ENCODE data around the gene ZNF346. TPM values are rescaled to one million over a fixed set of nuclear protein-coding genes. Genes with fewer than 3 reads are reported as not detected.

ZNF346 gene
- total RNA-seq, 1 donor from 2014 or later = 13.9 TPM

GRCh38 chr5:177067503-177067902 lies 45.0 kb downstream of the ZNF346 start:
- Histone ChIP-seq H3K4me1 (no peaks in the 10 kb centered on the region), H3K27me3 (ENCODE audit: low read depth) (no peaks in the 10 kb centered on the region), H3K9me3 (no peaks in the 10 kb centered on the region), H3K4me3 (no peak overlapping the region), H3K36me3 (peaks cover 41% of the 10 kb centered on the region), H3K27ac (no peak overlapping the region)
- intact Hi-C loops (cut with DNase I) = no loop called here
- TF ChIP-seq CTCF (IDR thresholded peaks at IDR 0.05) = no peak
- DNase-seq (no peak), ATAC-seq (no peak)

GRCh38 chr5:177070536-177071191 lies 48.2 kb downstream of the ZNF346 start:
- ATAC-seq (no peak), DNase-seq (no peak)
- peaks cover 12% of the 10 kb centered on the region for H3K36me3 ChIP-seq
- TF ChIP-seq CTCF (IDR thresholded peaks at IDR 0.05) = no peak
- H3K4me3 ChIP-seq = no peak overlapping the region
- H3K9me3 ChIP-seq = no peaks in the 10 kb centered on the region
- intact Hi-C loops (cut with DNase I) = no loop called here
- no peaks in the 10 kb centered on the region for H3K4me1 ChIP-seq
- H3K27me3 ChIP-seq (ENCODE audit: low read depth) = no peaks in the 10 kb centered on the region
- H3K27ac ChIP-seq = no peak overlapping the region

GRCh38 chr5:177071666-177072385 lies 49.3 kb downstream of the ZNF346 start:
- Histone ChIP-seq H3K27ac (no peak overlapping the region), H3K4me1 (no peaks in the 10 kb centered on the region)

GRCh38 chr5:177077335-177077734 lies 54.8 kb downstream of the ZNF346 start:
- no peak for TF ChIP-seq CTCF (IDR thresholded peaks at IDR 0.05)
- no peaks in the 10 kb centered on the region for H3K27me3 ChIP-seq (ENCODE audit: low read depth)
- H3K4me1 ChIP-seq = no peaks in the 10 kb centered on the region
- no peaks in the 10 kb centered on the region for H3K9me3 ChIP-seq
- intact Hi-C loops (cut with DNase I) = no loop called here
- DNase-seq = no peak
- no peaks in the 10 kb centered on the region for H3K36me3 ChIP-seq
- no peak overlapping the region for H3K4me3 ChIP-seq
- no peak overlapping the region for H3K27ac ChIP-seq
- no peak for ATAC-seq

More at GRCh38 chr5:177071666-177072385, 49.3 kb downstream of the ZNF346 start:
- Histone ChIP-seq H3K27me3 (ENCODE audit: low read depth) (no peaks in the 10 kb centered on the region), H3K9me3 (no peaks in the 10 kb centered on the region), H3K4me3 (no peak overlapping the region), H3K36me3 (peaks cover 3% of the 10 kb centered on the region)
- intact Hi-C loops (cut with DNase I) = no loop called here
- DNase-seq (no peak), ATAC-seq (peak; percentile 78 to 81)
- TF ChIP-seq CTCF (IDR thresholded peaks at IDR 0.05) = peak; percentile 89

- ATAC-seq (peak in 1 of 2 donors; percentile 16), DNase-seq (no peak)
- Histone ChIP-seq H3K9me3 (no peaks in the 10 kb centered on the region), H3K36me3 (no peaks in the 10 kb centered on the region), H3K4me1 (no peaks in the 10 kb centered on the region), H3K27me3 (ENCODE audit: low read depth) (no peaks in the 10 kb centered on the region), H3K27ac (no peak overlapping the region), H3K4me3 (no peak overlapping the region)
- intact Hi-C loops (cut with DNase I) = no loop called here
- TF ChIP-seq CTCF (IDR thresholded peaks at IDR 0.05) = no peak
Measured at GRCh38 chr5:177079606-177080005, 57.1 kb downstream of the ZNF346 start.
